Choroid plexus epithelial cell (primary cell): ENCODE results near the gene CFAP90.

Experiments
- DNase-seq: peaks from one replicate; pipeline ENCODE4 v3.0.0-alpha.2; 2010; ENCODE audit warnings: low read depth
- H3K4me3 ChIP-seq: 2 replicates; pipeline ENCODE4 v1.5.1; 2011; ENCODE audit warnings: low read depth, mild to moderate bottlenecking, control low read depth, low read length, moderate library complexity
- CTCF ChIP-seq: conservative IDR thresholded peaks from 2 replicates; pipeline ENCODE4 v1.5.1; 2011; ENCODE audit warnings: low read depth, mild to moderate bottlenecking, control low read depth, inconsistent platforms, low read length, moderate library complexity

CFAP90 gene

GRCh38 chr5:7868773-7869473 is 18.0 kb upstream of the CFAP90 start, which contains the start of the genes FASTKD3 and MTRR:
Gene FASTKD3 (minus strand): TSS chr5:7869031. CDS start chr5:7868083, 948 bp downstream.
Gene MTRR (plus strand): TSS chr5:7869148. CDS start chr5:7870795, 1,647 bp downstream.
- peak within 1 kb of the TSS; percentile 94 for H3K4me3 ChIP-seq
- peak; percentile 95 for DNase-seq
- TF ChIP-seq CTCF = no peak

GRCh38 chr5:7868427-7868772 is 17.5 kb upstream of the CFAP90 start:
- no peak for DNase-seq
- peak overlapping the region; percentile 94 for H3K4me3 ChIP-seq
- no peak for TF ChIP-seq CTCF

GRCh38 chr5:7867260-7867659 is 16.3 kb upstream of the CFAP90 start:
- DNase-seq = no peak
- no peak overlapping the region for H3K4me3 ChIP-seq
- TF ChIP-seq CTCF = no peak

- no peak for DNase-seq
- H3K4me3 ChIP-seq = no peak overlapping the region
- no peak for TF ChIP-seq CTCF
Measured at GRCh38 chr5:7866196-7866595, 15.3 kb upstream of the CFAP90 start.

GRCh38 chr5:7857926-7858632 is 7.1 kb upstream of the CFAP90 start:
- peak; percentile 26 for DNase-seq
- no peak for TF ChIP-seq CTCF
- H3K4me3 ChIP-seq = no peak overlapping the region

GRCh38 chr5:7857361-7857760 is 6.4 kb upstream of the CFAP90 start:
- no peak for TF ChIP-seq CTCF
- no peak for DNase-seq
- no peak overlapping the region for H3K4me3 ChIP-seq

GRCh38 chr5:7856855-7857254 is 5.9 kb upstream of the CFAP90 start:
- DNase-seq = peak; percentile 79
- peak; percentile 90 for TF ChIP-seq CTCF
- no peak overlapping the region for H3K4me3 ChIP-seq
